Adipocyte (in vitro differentiated cells): ENCODE measurements around the gene PRRC2B.
A peak's percentile ranks its signal among the peaks of the same experiment; 100 is the strongest.

Source experiments
- DNase-seq: peaks from one replicate; pipeline ENCODE4 v3.0.0-alpha.2; 2015; ENCODE audit warnings: low read depth
- H3K27me3 ChIP-seq: replicated peaks from 2 replicates; pipeline ENCODE4 v1.7.0; 2013; ENCODE audit warnings: mild to moderate bottlenecking, low read length, moderate library complexity; ENCODE audit not compliant: control insufficient read depth, insufficient read depth
- H3K36me3 ChIP-seq: 2 replicates; pipeline ENCODE4 v1.7.0; 2013; ENCODE audit warnings: low read length, mild to moderate bottlenecking, moderate library complexity; ENCODE audit not compliant: control insufficient read depth, insufficient read depth, severe bottlenecking
- H3K4me1 ChIP-seq: 2 replicates; pipeline ENCODE4 v1.7.0; 2013; ENCODE audit warnings: mild to moderate bottlenecking, low read length, moderate library complexity; ENCODE audit not compliant: control insufficient read depth, insufficient read depth
- H3K4me3 ChIP-seq: 2 replicates; pipeline ENCODE4 v1.7.0; 2013; ENCODE audit warnings: mild to moderate bottlenecking, low read length, moderate library complexity
- H3K9ac ChIP-seq: 2 replicates; pipeline ENCODE4 v1.7.0; 2013; ENCODE audit warnings: mild to moderate bottlenecking, low read length, moderate library complexity
- H3K9me3 ChIP-seq: 2 replicates; pipeline ENCODE4 v1.7.0; 2013; ENCODE audit warnings: mild to moderate bottlenecking, low read length, moderate library complexity; ENCODE audit not compliant: control insufficient read depth

Gene PRRC2B

GRCh38 chr9:131411719-131412681 lies 18.1 kb downstream of the PRRC2B start:
- DNase-seq: peak; percentile 33
- H3K4me1 ChIP-seq: peaks cover 29% of the 10 kb centered on the region
- no peak overlapping the region for H3K9ac ChIP-seq
- H3K27me3 ChIP-seq: no peaks in the 10 kb centered on the region
- H3K4me3 ChIP-seq: no peak overlapping the region
- no peaks in the 10 kb centered on the region for H3K9me3 ChIP-seq
- no peaks in the 10 kb centered on the region for H3K36me3 ChIP-seq

GRCh38 chr9:131416509-131416908 lies 22.6 kb downstream of the PRRC2B start:
- H3K27me3 ChIP-seq: no peaks in the 10 kb centered on the region
- no peak overlapping the region for H3K4me3 ChIP-seq
- no peaks in the 10 kb centered on the region for H3K9me3 ChIP-seq
- H3K36me3 ChIP-seq: no peaks in the 10 kb centered on the region
- H3K9ac ChIP-seq: no peak overlapping the region
- no peak for DNase-seq
- peaks cover 35% of the 10 kb centered on the region for H3K4me1 ChIP-seq

GRCh38 chr9:131417264-131418142 lies 23.6 kb downstream of the PRRC2B start:
- H3K9me3 ChIP-seq: no peaks in the 10 kb centered on the region
- peaks cover 44% of the 10 kb centered on the region for H3K4me1 ChIP-seq
- no peak overlapping the region for H3K9ac ChIP-seq
- no peaks in the 10 kb centered on the region for H3K36me3 ChIP-seq
- DNase-seq: no peak
- H3K27me3 ChIP-seq: no peaks in the 10 kb centered on the region
- no peak overlapping the region for H3K4me3 ChIP-seq

- H3K27me3 ChIP-seq: no peaks in the 10 kb centered on the region
- DNase-seq: peak; percentile 50
- H3K36me3 ChIP-seq: no peaks in the 10 kb centered on the region
- H3K9ac ChIP-seq: no peak overlapping the region
- no peak overlapping the region for H3K4me3 ChIP-seq
- peaks cover 53% of the 10 kb centered on the region for H3K4me1 ChIP-seq
- H3K9me3 ChIP-seq: no peaks in the 10 kb centered on the region
These were observed 24.5 kb downstream of the PRRC2B start for GRCh38 chr9:131418143-131419025.

- Histone ChIP-seq H3K4me3 (no peak overlapping the region), H3K4me1 (peaks cover 60% of the 10 kb centered on the region), H3K9ac (no peak overlapping the region), H3K36me3 (no peaks in the 10 kb centered on the region), H3K9me3 (no peaks in the 10 kb centered on the region), H3K27me3 (no peaks in the 10 kb centered on the region)
- peak; percentile 40 for DNase-seq
These were observed 25.2 kb downstream of the PRRC2B start for GRCh38 chr9:131419026-131419614.

GRCh38 chr9:131419716-131420115 lies 25.8 kb downstream of the PRRC2B start:
- DNase-seq: no peak
- no peaks in the 10 kb centered on the region for H3K27me3 ChIP-seq
- H3K36me3 ChIP-seq: no peaks in the 10 kb centered on the region
- no peak overlapping the region for H3K9ac ChIP-seq
- H3K9me3 ChIP-seq: no peaks in the 10 kb centered on the region
- no peak overlapping the region for H3K4me3 ChIP-seq
- H3K4me1 ChIP-seq: peaks cover 65% of the 10 kb centered on the region

- Histone ChIP-seq H3K9ac (peak overlapping the region; percentile 24), H3K36me3 (no peaks in the 10 kb centered on the region), H3K4me3 (no peak overlapping the region), H3K4me1 (peaks cover 70% of the 10 kb centered on the region), H3K27me3 (no peaks in the 10 kb centered on the region), H3K9me3 (no peaks in the 10 kb centered on the region)
- DNase-seq: peak; percentile 82
These were observed 27.2 kb downstream of the PRRC2B start for GRCh38 chr9:131420980-131421624.

GRCh38 chr9:131421691-131422090 lies 27.8 kb downstream of the PRRC2B start:
- peak overlapping the region; percentile 24 for H3K9ac ChIP-seq
- H3K4me1 ChIP-seq: peaks cover 74% of the 10 kb centered on the region
- H3K27me3 ChIP-seq: no peaks in the 10 kb centered on the region
- no peak for DNase-seq
- no peak overlapping the region for H3K4me3 ChIP-seq
- no peaks in the 10 kb centered on the region for H3K36me3 ChIP-seq
- no peaks in the 10 kb centered on the region for H3K9me3 ChIP-seq

GRCh38 chr9:131422241-131422792 lies 28.4 kb downstream of the PRRC2B start:
- peaks cover 76% of the 10 kb centered on the region for H3K4me1 ChIP-seq
- H3K27me3 ChIP-seq: no peaks in the 10 kb centered on the region
- no peak for DNase-seq
- no peaks in the 10 kb centered on the region for H3K36me3 ChIP-seq
- H3K9me3 ChIP-seq: no peaks in the 10 kb centered on the region
- no peak overlapping the region for H3K4me3 ChIP-seq
- no peak overlapping the region for H3K9ac ChIP-seq

GRCh38 chr9:131423171-131423581 lies 29.3 kb downstream of the PRRC2B start:
- peak overlapping the region; percentile 26 for H3K9ac ChIP-seq
- H3K4me3 ChIP-seq: peak overlapping the region; percentile 38
- H3K36me3 ChIP-seq: no peaks in the 10 kb centered on the region
- H3K4me1 ChIP-seq: peaks cover 68% of the 10 kb centered on the region
- H3K27me3 ChIP-seq: no peaks in the 10 kb centered on the region
- peak; percentile 88 for DNase-seq
- H3K9me3 ChIP-seq: no peaks in the 10 kb centered on the region
